Activated T-cell treated with anti-CD3 and anti-CD28 coated beads, Interleukin-2, amount 50 U/mL, for 24 hours (primary cell): Measurements from ENCODE around the gene BBS10.

Experiments used
- DNase-seq: peaks from one replicate; pipeline ENCODE4 v3.0.0-alpha.2; 2020
- H3K27ac Mint-ChIP-seq: 2 replicates; pipeline ENCODE4 v1.8.0; 2020; ENCODE audit warnings: mild to moderate bottlenecking, mixed read lengths
- H3K27me3 Mint-ChIP-seq: 2 replicates; pipeline ENCODE4 v1.8.0; 2020; ENCODE audit warnings: mixed read lengths
- H3K36me3 Mint-ChIP-seq: 2 replicates; pipeline ENCODE4 v1.8.0; 2020; ENCODE audit warnings: low read depth, mixed read lengths
- H3K4me1 Mint-ChIP-seq: 2 replicates; pipeline ENCODE4 v1.8.0; 2020; ENCODE audit warnings: low read depth, mixed read lengths
- H3K4me3 Mint-ChIP-seq: 2 replicates; pipeline ENCODE4 v1.8.0; 2020; ENCODE audit warnings: mild to moderate bottlenecking, moderate library complexity, mixed read lengths
- H3K9me3 Mint-ChIP-seq: 2 replicates; pipeline ENCODE4 v1.8.0; 2020; ENCODE audit warnings: mixed read lengths

Gene BBS10

GRCh38 chr12:76312315-76312714 lies 35.9 kb downstream of the BBS10 start:
- Mint-ChIP-seq H3K4me1 (no peaks in the 10 kb centered on the region), H3K36me3 (no peaks in the 10 kb centered on the region), H3K4me3 (no peak overlapping the region), H3K27me3 (peaks cover 40% of the 10 kb centered on the region), H3K9me3 (no peaks in the 10 kb centered on the region), H3K27ac (no peak overlapping the region)
- no peak for DNase-seq

- Mint-ChIP-seq H3K9me3 (no peaks in the 10 kb centered on the region), H3K27me3 (peaks cover 45% of the 10 kb centered on the region), H3K4me1 (no peaks in the 10 kb centered on the region), H3K4me3 (no peak overlapping the region), H3K27ac (no peak overlapping the region), H3K36me3 (no peaks in the 10 kb centered on the region)
- no peak for DNase-seq
Observed at GRCh38 chr12:76311796-76312195, 36.4 kb downstream of the BBS10 start.

- Mint-ChIP-seq H3K4me1 (no peaks in the 10 kb centered on the region), H3K27ac (no peak overlapping the region), H3K36me3 (no peaks in the 10 kb centered on the region), H3K9me3 (no peaks in the 10 kb centered on the region), H3K27me3 (peaks cover 42% of the 10 kb centered on the region), H3K4me3 (no peak overlapping the region)
- DNase-seq: no peak
Observed at GRCh38 chr12:76310110-76310509, 38.1 kb downstream of the BBS10 start.

- H3K27ac Mint-ChIP-seq: no peak overlapping the region
- peaks cover 4% of the 10 kb centered on the region for H3K4me1 Mint-ChIP-seq
- DNase-seq: no peak
- H3K4me3 Mint-ChIP-seq: no peak overlapping the region
- no peaks in the 10 kb centered on the region for H3K36me3 Mint-ChIP-seq
- peaks cover 37% of the 10 kb centered on the region for H3K27me3 Mint-ChIP-seq
- no peaks in the 10 kb centered on the region for H3K9me3 Mint-ChIP-seq
Observed at GRCh38 chr12:76308866-76309265, 39.3 kb downstream of the BBS10 start.

- DNase-seq: no peak
- Mint-ChIP-seq H3K4me3 (no peak overlapping the region), H3K27ac (no peak overlapping the region), H3K27me3 (peaks cover 25% of the 10 kb centered on the region), H3K9me3 (no peaks in the 10 kb centered on the region), H3K36me3 (no peaks in the 10 kb centered on the region), H3K4me1 (peaks cover 4% of the 10 kb centered on the region)
Observed at GRCh38 chr12:76307083-76307482, 41.1 kb downstream of the BBS10 start.

GRCh38 chr12:76303989-76304460 lies 44.2 kb downstream of the BBS10 start:
- H3K36me3 Mint-ChIP-seq: no peaks in the 10 kb centered on the region
- H3K4me3 Mint-ChIP-seq: no peak overlapping the region
- peaks cover 15% of the 10 kb centered on the region for H3K27me3 Mint-ChIP-seq
- no peak for DNase-seq
- no peak overlapping the region for H3K27ac Mint-ChIP-seq
- peaks cover 4% of the 10 kb centered on the region for H3K4me1 Mint-ChIP-seq
- H3K9me3 Mint-ChIP-seq: no peaks in the 10 kb centered on the region

GRCh38 chr12:76303365-76303764 lies 44.9 kb downstream of the BBS10 start:
- peaks cover 15% of the 10 kb centered on the region for H3K27me3 Mint-ChIP-seq
- H3K4me3 Mint-ChIP-seq: no peak overlapping the region
- H3K4me1 Mint-ChIP-seq: peaks cover 4% of the 10 kb centered on the region
- no peaks in the 10 kb centered on the region for H3K36me3 Mint-ChIP-seq
- H3K27ac Mint-ChIP-seq: no peak overlapping the region
- no peaks in the 10 kb centered on the region for H3K9me3 Mint-ChIP-seq
- DNase-seq: no peak

- H3K9me3 Mint-ChIP-seq: no peaks in the 10 kb centered on the region
- no peak overlapping the region for H3K4me3 Mint-ChIP-seq
- H3K36me3 Mint-ChIP-seq: no peaks in the 10 kb centered on the region
- DNase-seq: no peak
- H3K27ac Mint-ChIP-seq: no peak overlapping the region
- H3K4me1 Mint-ChIP-seq: peaks cover 4% of the 10 kb centered on the region
- H3K27me3 Mint-ChIP-seq: peaks cover 3% of the 10 kb centered on the region
Observed at GRCh38 chr12:76300297-76300665, 47.9 kb downstream of the BBS10 start.

GRCh38 chr12:76299536-76300296 lies 48.5 kb downstream of the BBS10 start:
- Mint-ChIP-seq H3K4me1 (peaks cover 4% of the 10 kb centered on the region), H3K27ac (no peak overlapping the region), H3K36me3 (no peaks in the 10 kb centered on the region), H3K9me3 (no peaks in the 10 kb centered on the region), H3K27me3 (peaks cover 3% of the 10 kb centered on the region), H3K4me3 (no peak overlapping the region)
- no peak for DNase-seq
